DOHH2 (cell line): ENCODE measurements around the gene PLA2G3.

Source experiments
- EZH2phosphoT487 ChIP-seq: fragments of 200-600 bp; sonication (generic); IDR thresholded peaks from 2 replicates; pipeline ENCODE4 v1.6.1; 2017; ENCODE audit warnings: borderline replicate concordance, mild to moderate bottlenecking, antibody characterized with exemption, low read length, moderate library complexity, mixed read lengths
- TF ChIP-seq, protein P1 (sequence below): fragments of 200-600 bp; sonication (generic); IDR thresholded peaks from one replicate; pipeline ENCODE4 v1.5.1; 2014; ENCODE audit warnings: antibody characterized with exemption, mild to moderate bottlenecking, low read depth, low read length; ENCODE audit not compliant: poor library complexity, severe bottlenecking

DNA sequence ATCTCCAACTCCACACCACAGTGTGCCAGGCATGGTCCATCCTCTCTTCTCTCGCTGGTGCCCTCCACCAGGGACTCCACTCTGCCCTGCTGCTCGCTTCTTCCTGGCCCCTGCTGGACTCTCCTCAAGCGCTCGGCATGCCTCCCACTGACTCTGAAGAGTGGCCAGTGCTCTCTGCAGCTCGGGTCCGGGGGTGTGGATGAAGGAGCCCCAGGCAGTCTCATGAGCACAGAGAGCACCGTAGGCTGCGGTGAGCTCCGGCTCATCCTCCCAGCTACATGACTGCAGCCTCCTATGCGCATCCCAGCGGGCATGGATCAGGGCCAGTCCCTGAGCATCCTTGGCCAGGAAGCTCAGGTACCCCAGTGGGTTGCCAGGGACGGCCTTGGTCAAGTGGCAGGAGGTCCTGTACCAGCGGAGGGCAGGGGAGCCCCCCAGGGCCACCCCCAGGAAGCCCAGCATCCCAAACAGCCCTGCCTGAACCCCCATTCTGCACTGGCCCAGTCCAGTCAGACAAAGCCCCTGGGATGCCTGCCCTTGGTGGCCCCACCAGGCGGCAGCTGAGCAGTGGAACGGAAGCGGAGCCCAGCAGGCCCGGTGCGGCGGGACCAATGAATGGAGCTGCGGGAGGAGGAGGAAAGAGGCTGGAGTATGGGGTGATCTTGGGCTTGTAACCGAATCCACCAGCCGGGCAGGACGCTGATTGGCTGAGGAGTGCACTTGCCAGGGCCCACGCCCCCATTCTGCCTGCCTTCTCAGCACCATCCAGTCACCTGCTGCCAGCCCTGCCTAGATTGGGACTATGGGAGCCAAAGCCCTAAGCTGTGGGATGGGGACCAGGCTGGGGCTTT is at the start of gene PLA2G3:
- TF ChIP-seq, protein P1, sequence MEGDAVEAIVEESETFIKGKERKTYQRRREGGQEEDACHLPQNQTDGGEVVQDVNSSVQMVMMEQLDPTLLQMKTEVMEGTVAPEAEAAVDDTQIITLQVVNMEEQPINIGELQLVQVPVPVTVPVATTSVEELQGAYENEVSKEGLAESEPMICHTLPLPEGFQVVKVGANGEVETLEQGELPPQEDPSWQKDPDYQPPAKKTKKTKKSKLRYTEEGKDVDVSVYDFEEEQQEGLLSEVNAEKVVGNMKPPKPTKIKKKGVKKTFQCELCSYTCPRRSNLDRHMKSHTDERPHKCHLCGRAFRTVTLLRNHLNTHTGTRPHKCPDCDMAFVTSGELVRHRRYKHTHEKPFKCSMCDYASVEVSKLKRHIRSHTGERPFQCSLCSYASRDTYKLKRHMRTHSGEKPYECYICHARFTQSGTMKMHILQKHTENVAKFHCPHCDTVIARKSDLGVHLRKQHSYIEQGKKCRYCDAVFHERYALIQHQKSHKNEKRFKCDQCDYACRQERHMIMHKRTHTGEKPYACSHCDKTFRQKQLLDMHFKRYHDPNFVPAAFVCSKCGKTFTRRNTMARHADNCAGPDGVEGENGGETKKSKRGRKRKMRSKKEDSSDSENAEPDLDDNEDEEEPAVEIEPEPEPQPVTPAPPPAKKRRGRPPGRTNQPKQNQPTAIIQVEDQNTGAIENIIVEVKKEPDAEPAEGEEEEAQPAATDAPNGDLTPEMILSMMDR, result no peak
- TF ChIP-seq EZH2phosphoT487, result no peak
